NCI-H446 (cell line): ENCODE data around the gene TBCD.
"Not testable (repeated sequence)": the region's sequence is repeated elsewhere in the genome, so short reads cannot be mapped to it uniquely, and the experiment has no call there.

ENCODE experiments used
- DNase-seq, 2 experiments: peaks; one replicate each; lab custom pipeline; 2025; lab: John Stamatoyannopoulos, UW

The TBCD gene

DNA sequence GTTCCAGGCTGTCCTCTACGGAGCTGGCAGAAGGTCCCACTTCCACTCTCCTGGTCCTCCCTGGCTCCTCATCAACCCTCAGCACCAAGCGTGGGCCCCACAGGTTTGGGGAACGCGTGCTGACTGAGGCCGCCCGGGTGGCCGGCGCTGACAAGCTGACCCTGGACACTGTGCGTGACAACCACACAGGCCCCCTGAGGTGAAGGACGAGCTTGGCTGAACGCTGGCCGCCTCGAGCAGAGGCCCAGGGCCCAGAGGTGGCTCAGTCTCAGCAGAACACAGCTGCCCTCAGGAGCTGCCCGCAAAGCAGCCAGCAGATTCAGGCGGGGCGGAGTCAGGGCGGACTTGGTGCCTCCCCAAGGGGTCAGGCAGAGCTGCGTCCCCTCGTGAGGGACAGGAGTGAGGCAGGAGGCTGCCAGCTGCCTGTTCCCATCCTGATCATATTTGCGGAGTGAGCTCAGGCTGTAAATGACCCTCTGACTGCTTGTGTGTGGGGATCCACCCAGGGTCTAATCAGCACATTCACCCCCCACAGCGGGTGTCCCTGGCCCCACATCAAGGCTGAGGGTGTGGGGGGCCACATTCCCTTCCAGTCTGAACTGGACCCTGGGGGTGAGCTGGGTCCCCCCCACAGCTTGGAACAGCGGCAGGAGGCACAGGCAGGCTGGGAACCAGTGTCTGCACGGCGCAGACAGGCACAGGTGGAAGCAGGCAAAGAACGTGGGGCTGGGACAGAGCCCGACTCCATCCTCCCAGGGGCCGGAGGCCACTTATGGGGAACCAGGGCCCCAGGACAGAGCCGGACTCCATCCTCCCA, 222.5 kb downstream of the TBCD start:
- DNase-seq, result no peak

DNA sequence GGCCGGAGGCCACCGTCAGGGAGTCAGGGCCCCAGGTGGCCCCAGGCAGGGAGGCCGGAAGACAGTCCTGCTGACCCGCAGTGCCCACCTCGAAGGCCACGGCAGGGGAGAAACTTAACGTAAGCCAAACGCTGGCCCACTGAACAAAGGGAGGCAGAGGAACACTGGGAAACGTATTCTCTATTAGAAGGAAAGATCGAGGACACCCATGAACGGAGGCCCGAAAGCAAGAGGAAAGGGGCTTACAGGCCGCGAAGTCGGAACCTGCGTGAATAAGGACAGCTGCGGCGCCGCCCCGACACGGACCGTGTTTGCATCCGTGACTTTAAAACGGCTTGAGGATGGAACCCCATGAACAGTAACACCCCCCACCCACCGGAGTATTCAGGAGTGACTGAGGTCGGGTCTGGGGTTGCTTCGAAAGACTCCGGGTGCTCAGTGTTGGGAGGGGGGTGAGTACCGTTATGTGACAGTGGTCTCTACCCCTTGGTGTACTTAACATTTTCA, 225.2 kb downstream of the TBCD start:
- DNase-seq, result no peak

DNA sequence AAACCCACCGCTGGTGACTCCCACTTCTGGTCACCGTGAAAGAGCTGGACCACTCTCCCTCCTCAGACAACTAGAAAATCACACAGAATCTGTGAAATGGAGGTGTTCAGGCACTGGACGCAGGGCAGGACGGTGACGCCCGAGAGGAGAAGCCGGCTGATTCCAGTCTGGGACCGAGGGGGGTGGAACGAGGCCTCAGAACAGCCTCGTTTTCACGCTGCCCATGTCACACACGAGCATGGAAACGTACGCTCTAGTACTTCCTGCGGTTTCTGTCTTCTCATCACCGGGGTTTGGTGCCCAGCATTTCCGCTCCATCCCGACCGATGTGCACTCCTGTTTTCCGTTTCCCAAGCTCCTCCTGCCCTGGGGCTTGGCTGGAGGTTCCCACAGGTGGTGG, 225.7 kb downstream of the TBCD start:
- DNase-seq, result no peak

DNA sequence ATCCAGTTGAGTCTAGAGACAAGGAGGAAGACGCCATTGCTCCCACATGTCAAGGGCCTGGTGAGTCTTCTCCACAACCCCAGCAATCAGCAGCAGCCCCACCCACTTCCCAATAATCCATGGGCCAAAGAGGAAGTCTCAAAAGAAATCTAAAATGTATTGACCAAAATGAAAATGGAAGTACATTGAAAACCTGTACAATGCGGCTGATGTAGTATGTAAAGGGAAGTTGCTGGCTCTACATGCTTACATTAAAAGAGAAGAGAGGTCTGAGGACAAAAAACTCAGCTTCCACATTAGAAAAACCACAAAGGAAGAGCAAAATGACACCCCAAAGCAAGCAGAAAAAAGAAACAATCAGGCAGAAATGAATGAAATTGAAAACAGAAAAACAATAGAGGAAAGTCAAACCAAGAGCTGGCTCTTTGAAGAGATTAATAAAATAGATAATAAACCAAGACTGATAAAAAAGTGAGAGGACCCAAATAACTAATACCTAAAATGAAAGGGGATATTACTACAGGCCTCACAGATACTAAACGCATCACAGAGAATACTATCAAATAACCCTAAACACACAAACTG, 227.0 kb downstream of the TBCD start:
- DNase-seq, result no peak

DNA sequence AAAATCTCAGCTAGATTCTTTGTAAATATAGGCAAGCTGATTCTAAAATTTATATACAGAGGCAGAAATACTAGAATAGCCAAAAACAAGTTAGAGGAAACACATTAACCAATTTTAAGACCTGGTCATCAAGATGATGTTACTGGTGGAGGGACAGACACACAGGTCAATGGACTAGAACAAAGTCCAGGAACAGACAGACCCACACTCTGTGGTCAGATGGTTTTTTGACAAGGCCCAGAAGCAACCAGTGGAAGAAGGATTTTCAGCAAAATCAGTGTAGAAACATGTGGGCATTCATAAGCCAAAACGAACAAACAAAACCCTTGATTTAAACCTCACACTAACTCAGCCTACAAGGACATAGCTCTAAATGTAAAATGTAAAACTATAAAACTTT, 227.9 kb downstream of the TBCD start:
- DNase-seq, result no peak

DNA sequence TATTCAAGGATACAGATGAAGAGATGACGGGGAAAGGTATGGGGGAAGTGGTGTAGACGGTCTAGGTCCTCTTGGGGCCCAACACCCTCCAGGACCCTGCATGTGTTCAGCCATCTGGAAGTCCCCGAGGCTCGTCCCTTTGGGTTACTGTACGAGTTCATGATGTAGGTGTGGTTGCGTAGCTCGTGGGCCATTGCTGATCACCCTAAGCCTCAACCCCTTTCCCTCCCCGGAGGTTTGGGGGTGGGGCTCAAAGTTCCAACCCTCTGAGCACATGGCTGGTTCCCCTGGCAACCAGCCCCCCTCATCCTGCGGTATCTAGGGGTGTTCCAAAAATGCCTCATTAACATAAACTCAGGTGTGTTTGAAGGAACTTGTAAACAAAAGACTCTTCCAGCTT, 228.8 kb downstream of the TBCD start:
- no peak for DNase-seq

DNA sequence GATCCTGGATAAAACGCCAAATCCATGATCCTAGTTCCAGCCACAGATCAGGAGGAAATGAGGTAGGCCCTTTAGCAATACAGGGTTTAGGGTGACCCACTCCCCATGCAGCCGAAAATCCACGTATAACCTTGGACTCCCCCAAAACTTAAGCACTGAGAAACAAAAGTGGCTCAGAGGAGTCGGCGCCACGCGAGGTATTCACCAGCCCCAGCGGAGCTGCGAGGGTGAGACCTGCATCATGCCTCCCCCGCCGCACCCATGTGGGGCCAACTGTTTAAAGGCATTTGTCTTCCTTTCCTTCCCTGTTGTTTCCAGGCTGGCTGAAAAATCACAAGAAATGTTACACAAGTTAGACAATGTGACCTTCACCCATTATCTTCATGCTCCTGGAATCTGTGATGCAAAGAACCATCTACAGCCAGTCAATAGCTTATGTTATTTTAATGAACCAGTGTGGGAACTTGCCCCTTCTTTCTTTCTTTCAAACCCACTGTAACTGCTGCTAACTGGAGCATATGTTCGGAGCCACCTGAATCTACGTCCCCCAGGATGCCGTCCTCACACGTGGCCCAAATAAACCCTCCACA, 229.4 kb downstream of the TBCD start:
- no peak for DNase-seq

DNA sequence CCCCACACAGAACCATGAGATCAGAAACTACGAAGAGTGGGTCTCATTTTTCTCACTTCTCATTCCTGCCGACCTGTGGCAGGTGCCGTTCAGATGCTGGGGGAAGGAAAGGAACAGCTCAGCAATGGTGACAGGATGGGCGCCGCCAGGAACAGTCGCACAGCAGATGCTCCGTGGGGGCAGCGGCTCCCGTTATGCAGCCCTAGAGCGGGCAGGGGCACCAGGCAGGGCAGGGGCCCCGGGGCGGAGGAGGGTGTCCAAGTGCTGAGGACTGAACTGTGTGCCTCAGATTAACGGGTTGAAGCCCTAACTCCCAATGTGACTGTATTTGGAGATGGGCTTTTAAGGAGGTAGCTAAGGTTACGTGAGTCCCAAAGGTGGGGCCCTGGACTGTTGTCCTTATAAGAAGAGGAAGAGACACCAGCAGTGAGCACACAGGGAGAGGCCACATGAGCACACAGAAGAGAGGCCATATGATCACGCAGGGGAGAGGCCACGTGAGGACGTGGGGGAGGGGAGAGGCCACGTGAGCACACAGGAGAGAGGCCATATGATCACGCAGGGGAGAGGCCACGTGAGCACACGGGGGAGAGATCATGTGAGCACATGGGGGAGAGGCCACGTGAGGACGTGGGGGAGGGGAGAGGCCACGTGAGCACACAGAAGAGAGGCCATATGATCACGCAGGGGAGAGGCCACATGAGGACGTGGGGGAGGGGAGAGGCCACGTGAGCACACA, 231.8 kb downstream of the TBCD start:
- DNase-seq, result no peak

DNA sequence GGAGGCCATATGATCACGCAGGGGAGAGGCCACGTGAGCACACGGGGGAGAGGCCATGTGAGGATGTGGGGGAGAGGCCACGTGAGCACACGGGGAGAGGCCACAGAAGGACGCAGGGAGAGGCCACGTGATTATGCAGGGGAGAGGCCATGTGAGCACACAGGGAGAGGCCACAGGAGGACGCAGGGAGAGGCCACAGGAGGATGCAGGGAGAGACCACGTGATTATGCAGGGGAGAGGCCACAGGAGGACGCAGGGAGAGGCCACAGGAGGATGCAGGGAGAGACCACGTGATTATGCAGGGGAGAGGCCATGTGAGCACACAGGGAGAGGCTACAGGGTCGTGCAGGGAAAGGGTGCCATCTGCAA, 232.4 kb downstream of the TBCD start:
- not testable (repeated sequence) for DNase-seq

DNA sequence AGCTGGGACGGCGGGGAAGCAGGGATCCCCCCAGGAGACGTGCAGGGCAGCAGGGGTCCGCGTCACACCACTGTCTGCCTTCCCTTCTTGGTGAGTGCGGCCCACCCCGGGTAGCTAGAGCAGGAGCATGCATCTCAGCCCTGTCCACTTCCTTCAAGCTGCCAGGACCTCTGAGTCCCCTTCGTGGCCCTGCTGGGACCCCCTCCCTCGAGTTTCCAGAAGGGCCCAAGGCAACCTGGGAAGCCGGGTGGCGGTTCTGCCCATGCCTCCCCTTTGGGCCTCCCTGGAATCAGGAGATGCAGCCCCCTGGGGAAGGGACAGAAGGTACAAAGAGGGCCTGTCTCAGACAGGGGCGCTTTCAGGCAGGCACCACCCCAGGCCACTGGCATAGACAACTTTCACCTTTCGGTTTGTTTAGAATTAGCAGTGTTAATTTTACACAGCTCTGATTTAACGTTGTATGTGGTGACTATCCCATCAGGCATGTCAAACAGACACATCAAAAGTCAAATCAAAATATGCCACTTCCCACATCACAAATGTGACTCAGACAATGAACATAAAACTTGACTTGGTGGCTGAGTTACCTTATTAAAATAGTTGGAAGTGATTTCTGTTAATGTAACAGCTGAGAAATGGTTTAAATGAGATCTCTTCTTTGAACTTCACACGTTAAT, 233.0 kb downstream of the TBCD start:
- DNase-seq, result no peak

DNA sequence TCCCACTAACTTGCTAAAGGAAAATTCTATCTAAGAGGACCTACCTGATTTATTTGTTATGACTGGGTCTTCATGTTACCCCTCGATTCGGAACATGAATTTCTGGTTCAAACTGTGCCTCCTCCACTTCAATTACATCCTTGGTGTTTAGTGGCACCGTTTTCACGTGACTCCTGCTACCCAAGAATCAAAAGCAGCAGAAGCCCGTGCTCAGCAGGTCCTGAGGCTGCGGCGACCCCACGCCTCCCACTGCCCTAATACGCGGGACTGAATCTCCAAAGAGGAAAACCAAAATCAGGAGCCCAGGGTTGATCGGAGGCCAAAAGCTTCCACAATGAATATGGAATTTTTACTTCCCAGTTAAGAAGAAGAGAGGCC, 233.6 kb downstream of the TBCD start:
- DNase-seq, result no peak

DNA sequence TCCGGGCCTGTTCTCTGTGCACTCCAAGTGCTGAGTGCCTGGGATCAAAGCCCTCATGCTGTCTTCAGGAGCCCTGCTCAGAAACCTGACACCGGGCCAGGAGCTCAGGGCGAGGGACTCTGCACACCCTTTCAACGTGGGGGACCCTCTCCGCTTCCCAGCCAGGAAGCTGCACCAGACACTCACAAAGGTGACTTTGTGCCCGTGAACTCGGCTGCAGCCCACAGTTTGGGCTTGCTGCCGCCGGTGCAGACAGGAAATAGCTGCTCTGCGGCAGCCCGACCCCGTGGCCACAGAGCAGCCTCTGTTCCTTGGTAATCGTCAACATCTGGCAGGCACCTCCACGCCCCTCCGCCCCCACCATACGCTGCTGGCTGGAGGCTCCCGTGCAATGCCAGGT, 234.1 kb downstream of the TBCD start:
- DNase-seq, result no peak

DNA sequence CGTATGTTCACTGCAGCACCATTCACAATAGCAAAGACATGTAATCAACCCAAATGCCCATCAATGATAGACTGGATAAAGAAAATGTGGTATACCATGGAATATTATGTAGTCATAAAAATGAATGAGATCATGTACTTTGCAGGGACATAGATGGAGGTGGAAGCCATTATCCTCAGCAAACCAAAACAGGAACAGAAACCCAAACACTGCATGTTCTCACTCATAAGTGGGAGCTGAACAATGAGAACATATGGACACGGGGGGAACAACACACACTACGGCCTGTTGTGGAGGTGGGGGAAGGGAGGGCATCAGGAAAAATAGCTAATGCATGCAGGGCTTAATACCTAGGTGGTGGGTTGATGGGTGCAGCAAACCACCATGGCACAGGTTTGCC, 237.2 kb downstream of the TBCD start:
- not testable (repeated sequence) for DNase-seq

DNA sequence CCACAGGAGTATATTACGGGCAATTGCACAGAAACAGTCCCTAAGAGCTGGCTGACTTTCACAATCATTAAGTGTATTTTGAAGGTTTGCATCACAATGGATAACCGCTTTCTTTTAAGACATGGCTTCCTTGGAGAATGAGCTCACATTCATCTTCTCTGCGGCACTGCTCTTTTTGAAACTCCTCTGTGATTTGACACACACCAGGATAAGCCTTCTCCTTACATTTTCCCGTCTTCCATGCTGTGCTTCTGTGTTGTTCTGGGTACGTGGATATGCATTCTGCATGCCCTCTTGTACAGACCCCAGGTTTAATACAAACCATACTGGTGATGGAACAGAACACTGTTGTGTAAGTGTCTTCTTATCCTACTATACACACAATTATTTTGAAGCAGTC, 238.0 kb downstream of the TBCD start:
- no peak for DNase-seq

DNA sequence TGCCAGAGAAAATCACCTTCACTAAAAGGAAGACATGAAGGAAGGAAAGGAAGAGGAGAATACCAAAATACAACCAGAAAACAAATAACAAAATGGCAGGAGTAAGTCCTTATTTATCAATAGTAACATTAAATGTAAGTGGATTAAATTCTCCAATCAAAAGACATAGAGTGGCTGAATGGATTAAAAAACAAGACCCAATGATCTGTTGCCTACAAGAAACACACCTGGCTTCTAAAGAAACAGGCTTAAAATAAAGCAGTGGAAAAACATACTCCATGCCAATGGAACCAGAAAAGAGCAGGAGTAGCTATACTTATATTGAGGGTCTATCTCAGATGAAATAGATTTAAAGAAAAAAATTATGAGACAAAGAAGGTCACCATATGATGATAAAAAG, 241.1 kb downstream of the TBCD start:
- DNase-seq, result no peak
